Measurements from ENCODE around the gene PDIK1L. TPM values are rescaled to one million over a fixed set of nuclear protein-coding genes. Genes with fewer than 3 reads are reported as not detected.
A peak's percentile ranks its signal among the peaks of the same experiment; 100 is the strongest.

The PDIK1L gene
- total RNA-seq, 4 donors from 2014 or later, result 4.4 to 8.7 (median 5.9) TPM

DNA sequence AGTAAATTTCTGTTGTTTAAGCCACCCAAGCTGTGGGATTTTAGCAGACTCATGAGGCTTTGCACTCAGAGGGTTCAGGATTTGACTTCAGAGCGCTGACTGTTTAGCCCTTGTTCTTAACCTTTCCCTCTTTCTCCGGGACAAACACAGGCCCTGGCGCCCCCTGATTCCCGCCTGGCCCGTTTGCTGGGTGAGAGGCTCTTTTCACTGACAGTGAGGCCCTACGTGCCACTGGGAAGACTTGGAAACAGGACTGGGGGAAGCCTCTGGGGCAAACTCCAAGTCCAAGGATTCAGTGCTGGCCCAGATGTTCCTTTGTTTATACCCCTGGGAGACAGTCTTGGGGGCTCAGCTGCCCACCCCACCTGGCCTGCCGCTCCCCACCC, 32.5 kb upstream of the PDIK1L start:
- in situ Hi-C loops (cut with MboI; ENCODE audit: low sequenced_read_pairs in 4 of 4), result no loop called here
- Histone ChIP-seq H3K9me3 (no peaks in the 10 kb centered on the region), H3K4me1 (peaks cover 65 to 84% of the 10 kb centered on the region in 2 donors), H3K27ac (peak overlapping the region; percentile 88 to 96 (median 90)), H3K4me3 (no peak overlapping the region), H3K36me3 (no peaks in the 10 kb centered on the region), H3K27me3 (no peaks in the 10 kb centered on the region)
- no peak for ATAC-seq
- DNase-seq, result no peak
- TF ChIP-seq CTCF (IDR thresholded peaks at IDR 0.05 in 4 of 5, conservative IDR thresholded peaks at IDR 0.05 in 1 of 5), result no peak
- peak in 1 of 2 donors; percentile 28 for TF ChIP-seq POLR2A (IDR thresholded peaks at IDR 0.05)
- intact Hi-C loops (cut with DNase I; ENCODE audit: low total_unique reads), result no loop called here

GRCh38 chr1:26079960-26080814, 31.4 kb upstream of the PDIK1L start:
- H3K27ac ChIP-seq, result peak overlapping the region; percentile 88 to 96 (median 90)
- no peaks in the 10 kb centered on the region for H3K9me3 ChIP-seq
- no peak for TF ChIP-seq POLR2A (IDR thresholded peaks at IDR 0.05)
- TF ChIP-seq CTCF (IDR thresholded peaks at IDR 0.05 in 4 of 5, conservative IDR thresholded peaks at IDR 0.05 in 1 of 5), result no peak
- no peak for DNase-seq
- peaks cover 63 to 77% of the 10 kb centered on the region in 2 donors for H3K4me1 ChIP-seq
- in situ Hi-C loops (cut with MboI; ENCODE audit: low sequenced_read_pairs in 4 of 4), result no loop called here
- ATAC-seq, result no peak
- H3K27me3 ChIP-seq, result no peaks in the 10 kb centered on the region
- H3K36me3 ChIP-seq, result no peaks in the 10 kb centered on the region
- no peak overlapping the region for H3K4me3 ChIP-seq
- intact Hi-C loops (cut with DNase I; ENCODE audit: low total_unique reads), result no loop called here

GRCh38 chr1:26081267-26082019, 30.2 kb upstream of the PDIK1L start:
- ATAC-seq (peak; percentile 28 to 30), DNase-seq (peak; percentile 76 to 88)
- H3K36me3 ChIP-seq, result no peaks in the 10 kb centered on the region
- peaks cover 63 to 66% of the 10 kb centered on the region in 2 donors for H3K4me1 ChIP-seq
- H3K27ac ChIP-seq, result peak overlapping the region; percentile 88 to 96 (median 90)
- no peak for TF ChIP-seq CTCF (IDR thresholded peaks at IDR 0.05 in 4 of 5, conservative IDR thresholded peaks at IDR 0.05 in 1 of 5)
- peak; percentile 21 to 46 for TF ChIP-seq POLR2A (IDR thresholded peaks at IDR 0.05)
- H3K27me3 ChIP-seq, result no peaks in the 10 kb centered on the region
- intact Hi-C loops (cut with DNase I; ENCODE audit: low total_unique reads) (no loop called here), in situ Hi-C loops (cut with MboI; ENCODE audit: low sequenced_read_pairs in 4 of 4) (no loop called here)
- H3K9me3 ChIP-seq, result no peaks in the 10 kb centered on the region
- no peak overlapping the region for H3K4me3 ChIP-seq

DNA sequence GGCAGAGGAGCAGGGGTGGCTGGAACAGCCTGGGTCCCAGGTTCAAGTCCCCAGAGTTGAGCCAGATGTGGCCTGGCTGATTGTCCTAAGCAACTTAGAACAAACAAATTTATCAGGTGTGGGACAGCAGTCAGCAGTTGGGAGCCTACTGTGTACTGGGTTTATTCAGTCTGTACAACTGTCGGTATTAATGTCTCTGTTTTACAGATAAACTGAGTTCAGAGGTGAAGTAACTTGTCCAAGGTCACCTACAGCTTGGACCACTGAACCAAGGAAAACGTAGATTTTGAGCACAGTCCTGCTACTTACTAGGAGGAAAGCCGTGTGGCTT, 29.6 kb upstream of the PDIK1L start:
- in situ Hi-C loops (cut with MboI; ENCODE audit: low sequenced_read_pairs in 4 of 4), result no loop called here
- TF ChIP-seq CTCF (IDR thresholded peaks at IDR 0.05 in 4 of 5, conservative IDR thresholded peaks at IDR 0.05 in 1 of 5) (no peak), POLR2A (IDR thresholded peaks at IDR 0.05) (no peak)
- no peak for ATAC-seq
- Histone ChIP-seq H3K4me1 (peaks cover 63 to 64% of the 10 kb centered on the region in 2 donors), H3K27me3 (no peaks in the 10 kb centered on the region), H3K4me3 (no peak overlapping the region), H3K27ac (peak overlapping the region; percentile 88 to 96 (median 90)), H3K36me3 (no peaks in the 10 kb centered on the region), H3K9me3 (no peaks in the 10 kb centered on the region)
- no peak for DNase-seq
- intact Hi-C loops (cut with DNase I; ENCODE audit: low total_unique reads), result no loop called here
